ENCODE measurements around the gene NUCKS1.

Gene NUCKS1, protein sequence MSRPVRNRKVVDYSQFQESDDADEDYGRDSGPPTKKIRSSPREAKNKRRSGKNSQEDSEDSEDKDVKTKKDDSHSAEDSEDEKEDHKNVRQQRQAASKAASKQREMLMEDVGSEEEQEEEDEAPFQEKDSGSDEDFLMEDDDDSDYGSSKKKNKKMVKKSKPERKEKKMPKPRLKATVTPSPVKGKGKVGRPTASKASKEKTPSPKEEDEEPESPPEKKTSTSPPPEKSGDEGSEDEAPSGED

DNA sequence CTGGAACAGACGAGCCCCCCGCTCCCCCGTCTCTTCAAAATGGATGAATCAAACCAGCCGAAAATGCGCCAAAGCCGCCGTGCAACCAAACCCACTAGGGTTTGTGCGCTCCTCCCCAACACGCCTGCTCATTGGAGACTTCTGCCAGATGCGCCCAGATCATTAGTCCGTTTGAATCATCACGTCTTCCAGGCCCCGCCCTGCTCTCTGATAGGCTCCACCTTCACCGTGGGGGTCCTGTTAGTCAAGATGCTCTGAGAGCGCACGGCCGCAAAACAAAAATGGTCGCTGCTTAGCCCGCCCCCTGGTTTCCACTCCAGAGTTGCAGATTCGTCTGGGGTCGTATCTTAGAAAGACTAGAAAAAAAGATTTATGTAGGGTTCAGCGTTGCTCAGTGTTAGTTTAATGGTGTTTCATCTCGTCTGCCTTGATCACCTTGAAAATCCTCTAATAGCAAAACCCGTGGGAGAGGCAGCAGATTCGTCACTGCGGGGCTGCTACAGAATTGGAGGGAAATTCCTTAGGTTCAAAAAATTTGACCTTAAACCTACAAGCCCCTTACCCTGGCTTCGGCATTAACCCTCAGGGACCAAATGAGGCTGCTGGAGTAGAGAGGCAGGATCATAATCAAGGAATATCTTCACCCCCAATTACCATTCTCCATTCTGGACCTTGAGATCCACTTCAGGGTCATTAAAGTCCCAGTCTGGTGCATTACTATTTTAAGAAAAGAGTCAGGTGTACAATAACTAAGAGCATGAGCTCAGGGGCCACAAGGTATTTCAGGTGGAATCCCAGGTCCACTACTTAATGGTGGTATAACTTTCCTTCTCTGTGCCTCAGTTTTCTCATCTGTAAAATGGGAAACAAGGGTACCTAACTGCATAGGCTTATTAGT, at the start of gene NUCKS1:
NUCKS1 (minus strand) TSS at position 45 of the 898 bp plus-strand sequence. CDS start 209 bp downstream, outside the sequence.
- peak; percentile 99 for DNase-seq (ENCODE audit: low read depth)
- TF ChIP-seq, protein P1, sequence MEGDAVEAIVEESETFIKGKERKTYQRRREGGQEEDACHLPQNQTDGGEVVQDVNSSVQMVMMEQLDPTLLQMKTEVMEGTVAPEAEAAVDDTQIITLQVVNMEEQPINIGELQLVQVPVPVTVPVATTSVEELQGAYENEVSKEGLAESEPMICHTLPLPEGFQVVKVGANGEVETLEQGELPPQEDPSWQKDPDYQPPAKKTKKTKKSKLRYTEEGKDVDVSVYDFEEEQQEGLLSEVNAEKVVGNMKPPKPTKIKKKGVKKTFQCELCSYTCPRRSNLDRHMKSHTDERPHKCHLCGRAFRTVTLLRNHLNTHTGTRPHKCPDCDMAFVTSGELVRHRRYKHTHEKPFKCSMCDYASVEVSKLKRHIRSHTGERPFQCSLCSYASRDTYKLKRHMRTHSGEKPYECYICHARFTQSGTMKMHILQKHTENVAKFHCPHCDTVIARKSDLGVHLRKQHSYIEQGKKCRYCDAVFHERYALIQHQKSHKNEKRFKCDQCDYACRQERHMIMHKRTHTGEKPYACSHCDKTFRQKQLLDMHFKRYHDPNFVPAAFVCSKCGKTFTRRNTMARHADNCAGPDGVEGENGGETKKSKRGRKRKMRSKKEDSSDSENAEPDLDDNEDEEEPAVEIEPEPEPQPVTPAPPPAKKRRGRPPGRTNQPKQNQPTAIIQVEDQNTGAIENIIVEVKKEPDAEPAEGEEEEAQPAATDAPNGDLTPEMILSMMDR (IDR thresholded peaks at IDR 0.05; ENCODE audit: low read depth, low read length, missing control alignments): peak; percentile 3
- in situ Hi-C loops (cut with HindIII; ENCODE audit: low sequenced_read_pairs): no loop called here
- H3K4me3 ChIP-seq (ENCODE audit: low read depth, low read length): peak within 1 kb of the TSS; percentile 87

DNA sequence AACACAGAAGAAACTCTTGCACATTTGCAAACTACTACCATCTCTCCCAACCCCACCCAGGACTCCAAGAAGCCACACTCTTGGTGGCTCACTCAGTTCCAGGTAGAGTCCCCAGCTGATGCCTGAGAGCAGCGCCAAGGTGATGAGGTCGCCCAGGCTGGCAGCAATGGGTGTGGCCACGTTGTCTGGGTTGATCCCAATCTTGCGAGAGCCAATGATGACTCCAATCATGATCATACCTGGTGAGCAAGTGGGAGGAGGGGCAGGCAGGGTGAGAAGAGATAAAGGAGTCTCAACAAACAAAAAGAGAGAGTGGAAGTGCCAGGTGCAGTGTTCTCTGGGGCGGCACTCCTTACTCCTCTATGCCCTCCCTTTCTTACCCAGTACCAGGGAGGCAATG, 48.6 kb upstream of the NUCKS1 start:
- TF ChIP-seq, protein P1 (IDR thresholded peaks at IDR 0.05; ENCODE audit: low read depth, low read length, missing control alignments): no peak
- no peak for DNase-seq (ENCODE audit: low read depth)

DNA sequence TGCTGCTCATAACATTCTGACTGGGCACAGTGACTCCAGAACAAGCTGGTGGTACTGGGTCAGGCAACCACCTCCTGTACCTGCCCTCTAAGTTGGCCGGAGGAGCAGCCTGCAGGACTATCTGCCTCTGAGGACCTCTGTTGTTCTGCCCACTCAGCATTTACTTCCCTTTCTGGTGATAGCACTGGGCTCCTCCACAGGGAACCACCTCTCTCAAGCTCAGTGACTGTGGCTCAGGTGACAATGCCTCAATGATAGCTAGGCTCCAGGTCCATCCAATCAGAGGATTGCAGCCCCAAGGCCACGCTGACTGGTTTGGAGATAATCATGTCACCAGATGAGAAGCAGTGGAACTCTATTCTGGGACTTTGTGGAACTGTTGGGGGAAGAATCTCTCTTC, 47.2 kb upstream of the NUCKS1 start:
- in situ Hi-C loops (cut with HindIII; ENCODE audit: low sequenced_read_pairs): no loop called here
- DNase-seq (ENCODE audit: low read depth): no peak
- no peak overlapping the region for H3K4me3 ChIP-seq (ENCODE audit: low read depth, low read length)
- TF ChIP-seq, protein P1 (IDR thresholded peaks at IDR 0.05; ENCODE audit: low read depth, low read length, missing control alignments): no peak

More for the DNA sequence above, 48.6 kb upstream of the NUCKS1 start:
- in situ Hi-C loops (cut with HindIII; ENCODE audit: low sequenced_read_pairs): no loop called here
- no peak overlapping the region for H3K4me3 ChIP-seq (ENCODE audit: low read depth, low read length)

DNA sequence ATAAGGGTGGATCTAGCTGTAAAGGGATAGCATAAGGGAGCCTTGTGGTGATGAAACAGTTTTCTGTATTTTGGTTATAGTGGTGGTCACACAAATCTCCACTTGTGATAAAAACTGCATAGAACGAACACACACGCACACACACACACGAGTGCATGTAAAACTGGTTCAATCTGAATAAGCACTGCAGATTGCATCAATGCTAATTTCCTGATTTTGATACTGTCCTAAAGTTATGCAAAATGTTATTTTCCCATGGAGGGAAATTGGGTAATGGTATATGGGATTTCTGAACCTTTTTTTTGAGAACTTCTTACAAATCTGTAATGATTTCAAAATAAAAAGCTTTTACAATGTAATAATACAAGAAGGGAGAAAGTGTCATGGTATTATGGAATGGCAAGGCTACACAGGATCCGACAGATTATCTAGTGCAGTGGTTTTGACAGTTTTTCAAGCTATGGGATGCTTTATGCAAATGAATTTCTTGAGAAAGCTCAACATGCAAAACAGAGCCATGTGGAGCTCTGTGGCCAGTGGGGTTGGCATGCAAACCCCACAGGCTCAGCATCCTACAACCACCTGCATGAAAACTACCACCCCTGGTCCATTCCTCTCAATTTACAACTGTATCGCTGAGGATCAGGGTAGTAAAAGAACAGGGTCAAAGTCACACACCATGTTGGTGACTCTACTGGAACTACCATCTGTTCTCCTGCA, 44.2 kb upstream of the NUCKS1 start:
- DNase-seq (ENCODE audit: low read depth): no peak
- in situ Hi-C loops (cut with HindIII; ENCODE audit: low sequenced_read_pairs): no loop called here

DNA sequence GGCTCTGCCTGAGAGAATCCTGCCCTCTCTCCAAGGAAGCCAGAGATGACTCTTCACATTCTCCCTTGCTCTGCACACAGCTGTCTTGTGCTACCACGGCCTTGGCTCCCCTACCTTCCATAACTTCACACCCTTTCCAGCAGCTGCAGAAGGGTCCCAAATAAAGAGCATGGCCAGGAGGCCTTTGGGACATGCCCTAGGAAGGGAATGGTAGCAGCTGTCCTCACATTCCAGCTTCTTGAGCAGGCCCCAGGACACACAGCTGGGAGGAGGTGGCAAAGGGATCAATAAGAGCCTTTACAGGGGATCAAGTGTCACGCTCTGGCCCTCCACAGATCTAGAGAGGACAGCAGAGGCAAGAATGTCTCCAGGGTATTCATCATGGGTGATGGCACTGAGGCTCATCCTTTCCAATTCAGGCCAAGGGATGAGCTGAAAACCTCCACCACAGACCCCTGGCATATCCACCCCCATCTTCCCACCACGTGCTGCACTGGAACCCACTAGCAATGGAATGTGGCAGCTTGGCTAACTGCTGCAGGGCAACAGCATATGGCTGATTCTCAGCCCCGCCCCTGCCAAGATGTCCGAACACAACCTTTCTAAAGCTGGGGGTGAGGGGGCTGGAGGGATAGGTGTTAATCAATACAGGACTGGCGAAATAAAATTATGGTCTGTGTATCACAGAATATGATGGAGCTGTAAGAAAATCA, 43.1 kb upstream of the NUCKS1 start:
- in situ Hi-C loops (cut with HindIII; ENCODE audit: low sequenced_read_pairs): no loop called here
- TF ChIP-seq, protein P1 (IDR thresholded peaks at IDR 0.05; ENCODE audit: low read depth, low read length, missing control alignments): no peak
- no peak for DNase-seq (ENCODE audit: low read depth)
- no peak overlapping the region for H3K4me3 ChIP-seq (ENCODE audit: low read depth, low read length)

More for the DNA sequence above, 44.2 kb upstream of the NUCKS1 start:
- TF ChIP-seq, protein P1 (IDR thresholded peaks at IDR 0.05; ENCODE audit: low read depth, low read length, missing control alignments): no peak
- no peak overlapping the region for H3K4me3 ChIP-seq (ENCODE audit: low read depth, low read length)

DNA sequence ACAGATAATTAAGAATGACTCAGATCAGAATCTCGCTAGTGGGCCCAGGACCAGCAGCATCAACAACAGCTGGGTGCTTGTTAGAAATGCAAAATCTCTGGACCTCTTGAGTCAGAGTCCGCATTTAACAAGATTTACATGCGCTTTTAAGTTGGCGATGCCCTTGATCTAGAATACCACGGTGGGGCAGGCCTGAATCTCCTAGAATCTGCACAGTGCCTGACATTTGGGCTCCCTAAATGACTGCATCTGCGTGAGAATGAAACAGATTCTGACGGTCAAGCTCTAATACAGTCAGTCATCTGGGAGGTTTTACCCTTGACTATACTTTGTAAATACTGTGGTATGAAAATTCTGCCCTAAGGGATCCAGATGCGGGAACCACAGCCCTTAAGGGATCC, 42.5 kb upstream of the NUCKS1 start:
- TF ChIP-seq, protein P1 (IDR thresholded peaks at IDR 0.05; ENCODE audit: low read depth, low read length, missing control alignments): no peak
- H3K4me3 ChIP-seq (ENCODE audit: low read depth, low read length): no peak overlapping the region
- no peak for DNase-seq (ENCODE audit: low read depth)
- in situ Hi-C loops (cut with HindIII; ENCODE audit: low sequenced_read_pairs): no loop called here

Data from astrocyte of the cerebellum (primary cell).